Breast epithelium (tissue), 3 donors: Measurements from ENCODE around the gene PEX11G.

Experiments
- POLR2A ChIP-seq: fragments of 450-650 bp; IDR thresholded peaks from one replicate; pipeline ENCODE4 v1.6.1; 2016; ENCODE audit warnings: antibody characterized with exemption, mild to moderate bottlenecking, moderate library complexity
- POLR2AphosphoS5 ChIP-seq, 3 donors: sonication (generic); formaldehyde crosslinking; IDR thresholded peaks; one replicate each; pipeline ENCODE4 v1.6.1; 2017; ENCODE audit warnings: antibody characterized with exemption in 3 of 3
- TF ChIP-seq, protein P1 (sequence below), 3 donors: fragments of 450-650 bp; IDR thresholded peaks; one replicate each; pipeline ENCODE4 v1.5.1; 2016 to 2017; ENCODE audit warnings: antibody characterized with exemption in 3 of 3, mild to moderate bottlenecking in 3 of 3, moderate library complexity in 3 of 3

DNA sequence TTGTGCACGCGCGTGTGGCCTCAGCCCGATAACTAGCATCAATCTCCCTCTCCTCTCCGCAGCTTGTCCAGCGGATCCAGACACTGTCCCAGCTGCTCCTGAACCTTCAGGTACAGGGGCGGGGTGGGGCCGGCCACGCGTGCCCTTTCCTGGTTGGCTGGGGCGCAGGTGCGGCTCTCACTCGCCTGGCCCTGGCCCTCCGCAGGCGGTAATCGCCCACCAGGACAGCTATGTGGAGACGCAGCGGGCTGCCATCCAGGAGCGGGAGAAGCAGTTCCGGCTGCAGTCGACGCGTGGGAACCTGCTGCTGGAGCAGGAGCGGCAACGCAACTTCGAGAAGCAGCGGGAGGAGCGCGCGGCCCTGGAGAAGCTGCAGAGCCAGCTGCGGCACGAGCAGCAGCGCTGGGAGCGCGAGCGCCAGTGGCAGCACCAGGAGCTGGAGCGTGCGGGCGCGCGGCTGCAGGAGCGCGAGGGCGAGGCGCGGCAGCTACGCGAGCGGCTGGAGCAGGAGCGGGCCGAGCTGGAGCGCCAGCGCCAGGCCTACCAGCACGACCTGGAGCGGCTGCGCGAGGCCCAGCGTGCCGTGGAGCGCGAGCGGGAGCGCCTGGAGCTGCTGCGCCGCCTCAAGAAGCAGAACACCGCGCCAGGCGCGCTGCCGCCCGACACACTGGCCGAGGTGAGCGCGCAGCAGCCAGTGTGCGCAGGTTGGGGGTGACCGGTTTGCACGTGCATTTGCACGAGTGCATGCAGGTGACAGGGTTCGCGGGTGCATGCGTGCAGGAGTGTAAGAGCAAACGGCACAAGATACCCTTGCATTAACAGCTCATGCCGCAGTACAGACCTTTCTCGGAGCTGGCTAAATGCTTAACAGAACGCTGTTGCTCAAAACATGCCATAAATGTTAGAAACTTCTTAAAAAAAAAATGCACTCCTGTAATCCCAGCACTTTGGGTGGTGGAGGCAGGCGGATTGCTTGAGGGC lies 21.5 kb downstream of the PEX11G start:
- TF ChIP-seq, protein P1, sequence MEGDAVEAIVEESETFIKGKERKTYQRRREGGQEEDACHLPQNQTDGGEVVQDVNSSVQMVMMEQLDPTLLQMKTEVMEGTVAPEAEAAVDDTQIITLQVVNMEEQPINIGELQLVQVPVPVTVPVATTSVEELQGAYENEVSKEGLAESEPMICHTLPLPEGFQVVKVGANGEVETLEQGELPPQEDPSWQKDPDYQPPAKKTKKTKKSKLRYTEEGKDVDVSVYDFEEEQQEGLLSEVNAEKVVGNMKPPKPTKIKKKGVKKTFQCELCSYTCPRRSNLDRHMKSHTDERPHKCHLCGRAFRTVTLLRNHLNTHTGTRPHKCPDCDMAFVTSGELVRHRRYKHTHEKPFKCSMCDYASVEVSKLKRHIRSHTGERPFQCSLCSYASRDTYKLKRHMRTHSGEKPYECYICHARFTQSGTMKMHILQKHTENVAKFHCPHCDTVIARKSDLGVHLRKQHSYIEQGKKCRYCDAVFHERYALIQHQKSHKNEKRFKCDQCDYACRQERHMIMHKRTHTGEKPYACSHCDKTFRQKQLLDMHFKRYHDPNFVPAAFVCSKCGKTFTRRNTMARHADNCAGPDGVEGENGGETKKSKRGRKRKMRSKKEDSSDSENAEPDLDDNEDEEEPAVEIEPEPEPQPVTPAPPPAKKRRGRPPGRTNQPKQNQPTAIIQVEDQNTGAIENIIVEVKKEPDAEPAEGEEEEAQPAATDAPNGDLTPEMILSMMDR (IDR thresholded peaks at IDR 0.05): no peak
- TF ChIP-seq POLR2A (no peak), POLR2AphosphoS5 (IDR thresholded peaks at IDR 0.05) (no peak)
